H1 (cell line): Measurements from ENCODE around the gene CRBN. TPM values are rescaled to one million over a fixed set of nuclear protein-coding genes. Genes with fewer than 3 reads are reported as not detected.

Experiments
- CTCF ChIA-PET: fragments of 300-600 bp; sonication (Branson Sonifier 250); formaldehyde crosslinking; loops from one replicate; lab custom pipeline; 2021; ENCODE audit not compliant: partially characterized antibody; lab: Charles Lee
- POLR2A ChIA-PET: fragments of 300-600 bp; sonication (Branson Sonifier 250); formaldehyde crosslinking; loops from one replicate; lab custom pipeline; 2021; ENCODE audit warnings: inconsistent platforms; ENCODE audit not compliant: partially characterized antibody; lab: Charles Lee
- DNase-seq, 2 experiments: peaks; one replicate each; pipeline versions ENCODE4 v3.0.0 to v3.0.0-alpha.2; 2010 to 2022; ENCODE audit warnings: low spot score in 2 of 2, low read depth in 1 of 2, mixed read lengths in 1 of 2
- FAIRE-seq: peaks from 2 replicates; lab custom pipeline; 2011; peaks lifted over from hg19 to GRCh38; lab: Jason Lieb, UNC
- H2AFZ ChIP-seq: 2 replicates; pipeline ENCODE4 v1.8.1; 2012; ENCODE audit warnings: low read length, inconsistent platforms
- H2AK5ac ChIP-seq: 2 replicates; pipeline ENCODE4 v1.6.1; 2013; ENCODE audit warnings: low read depth, low read length
- H2BK120ac ChIP-seq: replicated peaks from 2 replicates; pipeline ENCODE3; 2013; ENCODE audit warnings: low read depth, low read length, inconsistent platforms
- H2BK12ac ChIP-seq: 2 replicates; pipeline ENCODE4 v1.6.1; 2013; ENCODE audit warnings: low read depth, low read length
- H2BK15ac ChIP-seq: 2 replicates; pipeline ENCODE4 v1.6.1; 2013; ENCODE audit warnings: low read length
- H2BK20ac ChIP-seq: 2 replicates; pipeline ENCODE4 v1.6.1; 2013; ENCODE audit warnings: low read length
- H2BK5ac ChIP-seq: 2 replicates; pipeline ENCODE4 v1.6.1; 2013; ENCODE audit warnings: low read depth, low read length
- H3K14ac ChIP-seq: 2 replicates; pipeline ENCODE4 v1.6.1; 2013; ENCODE audit warnings: inconsistent platforms; ENCODE audit not compliant: insufficient read length
- H3K18ac ChIP-seq: 2 replicates; pipeline ENCODE4 v1.6.1; 2013; ENCODE audit warnings: low read length; ENCODE audit errors: extremely low read depth
- H3K23ac ChIP-seq: 2 replicates; pipeline ENCODE4 v1.6.1; 2013; ENCODE audit warnings: inconsistent platforms; ENCODE audit not compliant: insufficient read length
- H3K23me2 ChIP-seq: 2 replicates; pipeline ENCODE4 v1.6.1; 2013; ENCODE audit warnings: low read depth, low read length
- H3K27ac ChIP-seq: 2 replicates; pipeline ENCODE4 v1.6.1; 2011; ENCODE audit warnings: low read depth, low read length, inconsistent platforms
- H3K27me3 ChIP-seq, 4 experiments: replicated peaks in 1 of 4; 1 replicate in 1 of 4; 2 replicates in 3 of 4; pipeline versions ENCODE4 v1.6.1 to v1.8.1; 2011 to 2013; ENCODE audit warnings: low read length in 3 of 4, mild to moderate bottlenecking in 3 of 4, inconsistent platforms in 2 of 4, mixed read lengths in 2 of 4, moderate library complexity in 1 of 4; ENCODE audit not compliant: control insufficient read depth in 3 of 4, insufficient read depth in 3 of 4; ENCODE audit errors: extremely low read depth in 1 of 4
- H3K36me3 ChIP-seq, 4 experiments: 2 replicates each; pipeline versions ENCODE4 v1.6.1 to v1.8.1; 2011 to 2013; ENCODE audit warnings: mild to moderate bottlenecking in 4 of 4, low read length in 3 of 4, moderate library complexity in 2 of 4, control low read depth in 1 of 4, inconsistent platforms in 1 of 4; ENCODE audit not compliant: insufficient read depth in 4 of 4, control insufficient read depth in 2 of 4
- H3K4ac ChIP-seq: replicated peaks from 2 replicates; pipeline ENCODE3; 2013; ENCODE audit warnings: low read length, low read depth, mixed read lengths, inconsistent platforms; ENCODE audit not compliant: insufficient read length
- H3K4me1 ChIP-seq, 4 experiments: replicated peaks in 1 of 4; 1 replicate in 1 of 4; 2 replicates in 3 of 4; pipeline versions ENCODE4 v1.6.1 to v1.8.1; 2011 to 2013; ENCODE audit warnings: low read length in 3 of 4, inconsistent platforms in 2 of 4, mixed read lengths in 1 of 4; ENCODE audit not compliant: insufficient read depth in 4 of 4, control insufficient read depth in 3 of 4
- H3K4me2 ChIP-seq, 2 experiments: 2 replicates each; pipeline versions ENCODE4 v1.6.1 to v1.8.1; 2011 to 2013; ENCODE audit warnings: low read depth in 2 of 2, low read length in 2 of 2, control low read depth in 1 of 2, inconsistent platforms in 1 of 2, mild to moderate bottlenecking in 1 of 2; ENCODE audit not compliant: insufficient read depth in 1 of 2
- H3K4me3 ChIP-seq, 4 experiments: fragments of 200-600, 300-600 bp in 1 of 4; sonication (generic), shearing (Covaris generic), sonication (Bioruptor Twin) in 1 of 4; 2 replicates each; pipeline versions ENCODE4 v1.5.1 to v1.8.1; 2011 to 2016; ENCODE audit warnings: low read length in 4 of 4, low read depth in 3 of 4, control low read depth in 2 of 4, inconsistent platforms in 2 of 4, mild to moderate bottlenecking in 2 of 4, mixed read lengths in 1 of 4, moderate library complexity in 1 of 4; ENCODE audit not compliant: insufficient read depth in 2 of 4; ENCODE audit errors: extremely low read depth in 1 of 4
- H3K56ac ChIP-seq: replicated peaks from 2 replicates; pipeline ENCODE3; 2013; ENCODE audit warnings: low read depth, mild to moderate bottlenecking, mixed read lengths, low read length, inconsistent platforms; ENCODE audit not compliant: insufficient read length
- H3K79me1 ChIP-seq: 2 replicates; pipeline ENCODE4 v1.6.1; 2013; ENCODE audit warnings: low read depth, low read length, control low read depth
- H3K79me2 ChIP-seq, 2 experiments: 2 replicates each; pipeline versions ENCODE4 v1.6.1 to v1.8.1; 2012 to 2013; ENCODE audit warnings: low read length in 2 of 2, mild to moderate bottlenecking in 2 of 2, inconsistent platforms in 1 of 2; ENCODE audit not compliant: insufficient read depth in 2 of 2, control insufficient read depth in 1 of 2
- H3K9ac ChIP-seq, 4 experiments: replicated peaks in 1 of 4; 1 replicate in 1 of 4; 2 replicates in 3 of 4; pipeline versions ENCODE4 v1.6.1 to v1.8.1; 2011 to 2013; ENCODE audit warnings: low read depth in 3 of 4, low read length in 3 of 4, control low read depth in 2 of 4, mild to moderate bottlenecking in 2 of 4, moderate library complexity in 2 of 4, inconsistent platforms in 1 of 4; ENCODE audit errors: extremely low read depth in 1 of 4
- H3K9me3 ChIP-seq, 2 experiments: 2 replicates each; pipeline versions ENCODE4 v1.6.1 to v1.8.1; 2012 to 2013; ENCODE audit warnings: mild to moderate bottlenecking in 2 of 2, moderate library complexity in 2 of 2, control low read depth in 1 of 2, inconsistent platforms in 1 of 2, low read depth in 1 of 2, low read length in 1 of 2, mixed read lengths in 1 of 2; ENCODE audit not compliant: insufficient read depth in 2 of 2
- H4K20me1 ChIP-seq, 2 experiments: replicated peaks in 1 of 2; 2 replicates each; pipeline versions ENCODE3 to v1.8.1; 2011 to 2013; ENCODE audit warnings: inconsistent platforms in 2 of 2, low read length in 2 of 2, mild to moderate bottlenecking in 1 of 2; ENCODE audit not compliant: insufficient read depth in 2 of 2, control insufficient read depth in 1 of 2
- H4K5ac ChIP-seq: 2 replicates; pipeline ENCODE4 v1.6.1; 2013; ENCODE audit warnings: low read length, low read depth, mixed read lengths, inconsistent platforms; ENCODE audit not compliant: insufficient read length
- H4K8ac ChIP-seq: 2 replicates; pipeline ENCODE4 v1.8.0; 2013; ENCODE audit warnings: mild to moderate bottlenecking, moderate library complexity, low read length, inconsistent platforms; ENCODE audit not compliant: insufficient read depth; ENCODE audit errors: extremely low read depth
- H4K91ac ChIP-seq: replicated peaks from 2 replicates; pipeline ENCODE3; 2013; ENCODE audit warnings: low read length, mixed read lengths, inconsistent platforms; ENCODE audit not compliant: insufficient read length
- ASH2L ChIP-seq: fragments of 200-600, 300-600 bp; sonication (generic); IDR thresholded peaks from one replicate; pipeline ENCODE4 v1.7.1; 2017; ENCODE audit warnings: low read length
- CEBPB ChIP-seq: IDR thresholded peaks from 2 replicates; pipeline ENCODE4 v1.6.1; 2012; ENCODE audit warnings: low read depth, low read length
- CHD1 ChIP-seq: IDR thresholded peaks from 2 replicates; pipeline ENCODE4 v1.6.1; 2012; ENCODE audit warnings: low read depth, low read length, improper control_type of control experiment
- GABPA ChIP-seq: IDR thresholded peaks from 2 replicates; pipeline ENCODE4 v1.6.1; 2011; ENCODE audit warnings: mild to moderate bottlenecking, low read length, moderate library complexity, borderline replicate concordance; ENCODE audit not compliant: insufficient read depth
- GTF2F1 ChIP-seq: IDR thresholded peaks from 2 replicates; pipeline ENCODE4 v1.6.1; 2012; ENCODE audit warnings: low read depth, low read length, improper control_type of control experiment, borderline replicate concordance
- HDAC6 ChIP-seq: IDR thresholded peaks from one replicate; pipeline ENCODE4 v1.7.1; 2012; ENCODE audit warnings: low read depth, mild to moderate bottlenecking, inconsistent platforms, low read length, moderate library complexity
- KDM5A ChIP-seq: fragments of 200-600 bp; IDR thresholded peaks from 2 replicates; pipeline ENCODE4 v1.7.1; 2012; ENCODE audit warnings: mild to moderate bottlenecking, low read length, inconsistent platforms, mixed read lengths
- NRF1 ChIP-seq: IDR thresholded peaks from 2 replicates; pipeline ENCODE4 v1.6.1; 2011; ENCODE audit warnings: mild to moderate bottlenecking, low read depth, low read length, improper control_type of control experiment
- TAF1 ChIP-seq: IDR thresholded peaks from 2 replicates; pipeline ENCODE4 v1.6.1; 2011; ENCODE audit warnings: mild to moderate bottlenecking, low read depth, low read length
- USF2 ChIP-seq: IDR thresholded peaks from 2 replicates; pipeline ENCODE4 v1.6.1; 2011; ENCODE audit warnings: low read length, improper control_type of control experiment
- ZNF274 ChIP-seq: IDR thresholded peaks from 2 replicates; pipeline ENCODE4 v1.7.0; 2012; ENCODE audit warnings: low read length, borderline replicate concordance; ENCODE audit errors: extremely low read depth
- WGBS, 2 experiments: shearing (Covaris generic) in 1 of 2; methylation state at CpG; one replicate each; pipeline versions ENCODE4 v1.1.6 to v1.1.7; 2013 to 2015; ENCODE audit warnings: low lambda C conversion rate in 2 of 2, mixed read lengths in 2 of 2, inconsistent platforms in 1 of 2, low coverage in 1 of 2, missing lambda C conversion rate in 1 of 2; ENCODE audit not compliant: insufficient replicate concordance in 2 of 2, insufficient coverage in 1 of 2, insufficient read length in 1 of 2; ENCODE audit errors: extremely low coverage in 1 of 2, missing lambda C conversion rate in 1 of 2; 5-methylcytosine and 5-hydroxymethylcytosine counted together
- polyA plus RNA-seq, 7 experiments: library from polyadenylated mRNA; depleted of rRNA in 3 of 7; stranded (reverse) in 5 of 7; unstranded in 2 of 7; fragments of >200 nt in 5 of 7; fragments of 200-250 nt in 2 of 7; gene quantifications; 1 replicate in 5 of 7; 2 replicates in 1 of 7; 4 replicates in 1 of 7; pipeline versions ENCODE4 v1.2.1 to v1.2.3, GENCODE V29; 2011 to 2013; ENCODE audit warnings: missing spikeins in 2 of 7, mixed read lengths in 2 of 7
- total RNA-seq: library from RNA; stranded (reverse); fragmentation: NEBNext Ultra II Directional; extraction: Animal tissue kit (Norgen Biotek cat#: 25700); gene quantifications from 2 replicates; pipeline ENCODE4 v1.2.1, GENCODE V29; 2021
- TF ChIP-seq, protein P1 (sequence below): IDR thresholded peaks from 2 replicates; pipeline ENCODE4 v1.6.1; 2012; ENCODE audit warnings: inconsistent platforms

Gene CRBN
- total and polyA plus RNA-seq, 2 of the 8 experiments (the other 6 are each of a cell fraction or from before 2014, with no cell fraction given), result 13.4 to 30.3 TPM

- no peaks in the 10 kb centered on the region for H3K36me3 ChIP-seq
- DNase-seq, result no peak
- H4K91ac ChIP-seq, result no peak overlapping the region
- no peak overlapping the region for H3K4me3 ChIP-seq
- no peak overlapping the region for H2BK120ac ChIP-seq
- H3K14ac ChIP-seq, result no peak overlapping the region
- POLR2A ChIA-PET, result interaction anchor here (1.0 kb wide), 1 partner anchor 8 kb away, joined by 3 read pairs; no protein-coding TSS in a partner anchor
- H4K8ac ChIP-seq, result no peak overlapping the region
- H3K56ac ChIP-seq, result no peak overlapping the region
- H3K23ac ChIP-seq, result no peak overlapping the region
- H3K79me1 ChIP-seq, result no peaks in the 10 kb centered on the region
- WGBS, 2 experiments, result 79% methylated on average over 9 of the region's 9 CpGs; no CpG with 5 or more reads in 1 of the 2 experiments
- H2BK20ac ChIP-seq, result no peak overlapping the region
- no peak overlapping the region for H3K27ac ChIP-seq
- no peak overlapping the region for H2BK15ac ChIP-seq
- H2BK12ac ChIP-seq, result no peak overlapping the region
- FAIRE-seq, result no peak
- no peak overlapping the region for H3K4me2 ChIP-seq
- H2BK5ac ChIP-seq, result no peak overlapping the region
- no peak overlapping the region for H2AK5ac ChIP-seq
- no peak overlapping the region for H3K18ac ChIP-seq
- H3K27me3 ChIP-seq, result peaks cover 0 to 3% (median 0%) of the 10 kb centered on the region in 4 experiments; a peak in 1 of 7 replicates
- peaks cover 13 to 37% of the 10 kb centered on the region in 2 experiments for H3K79me2 ChIP-seq
- CTCF ChIA-PET, result interaction anchor here (1.3 kb wide), 1 partner anchor 165 kb away, joined by 3 read pairs; no protein-coding TSS in a partner anchor
- no peaks in the 10 kb centered on the region for H4K20me1 ChIP-seq
- H3K9me3 ChIP-seq, result no peaks in the 10 kb centered on the region
- no peak overlapping the region for H4K5ac ChIP-seq
- no peak overlapping the region for H3K9ac ChIP-seq
- H3K4me1 ChIP-seq, result peaks cover 0 to 10% (median 4%) of the 10 kb centered on the region in 4 experiments; a peak in 3 of 7 replicates
- no peak overlapping the region for H3K4ac ChIP-seq
- no peaks in the 10 kb centered on the region for H3K23me2 ChIP-seq
- H2AFZ ChIP-seq, result peak overlapping the region; percentile 85; the same call in 1 of the 2 replicates
- no peak for TF ChIP-seq KDM5A
- TF ChIP-seq, protein P1, sequence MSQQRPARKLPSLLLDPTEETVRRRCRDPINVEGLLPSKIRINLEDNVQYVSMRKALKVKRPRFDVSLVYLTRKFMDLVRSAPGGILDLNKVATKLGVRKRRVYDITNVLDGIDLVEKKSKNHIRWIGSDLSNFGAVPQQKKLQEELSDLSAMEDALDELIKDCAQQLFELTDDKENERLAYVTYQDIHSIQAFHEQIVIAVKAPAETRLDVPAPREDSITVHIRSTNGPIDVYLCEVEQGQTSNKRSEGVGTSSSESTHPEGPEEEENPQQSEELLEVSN, result no peak
- TF ChIP-seq ASH2L, result no peak
- no peak for TF ChIP-seq USF2
- TF ChIP-seq TAF1, result no peak
- no peak for TF ChIP-seq NRF1
- TF ChIP-seq CHD1, result no peak
- TF ChIP-seq HDAC6, result no peak
- TF ChIP-seq GABPA, result no peak
- no peak for TF ChIP-seq GTF2F1
- no peak for TF ChIP-seq CEBPB
- no peak for TF ChIP-seq ZNF274
These were observed 965 bp upstream of the CRBN start for GRCh38 chr3:3180456-3180855.
